HG03354 (cell line): ENCODE measurements around the gene FHIT.

Experiments
- ATAC-seq: cut with Tn5 transposase; IDR thresholded peaks from one replicate; pipeline ENCODE4 v1.9.1; 2021; ENCODE audit warnings: mild to moderate bottlenecking; ENCODE audit not compliant: unreplicated experiment, poor library complexity, severe bottlenecking

The FHIT gene

GRCh38 chr3:60260546-60260945 is 990.7 kb downstream of the FHIT start:
- no peak for ATAC-seq

- no peak for ATAC-seq
Measured at GRCh38 chr3:60250810-60251209, 1000.4 kb downstream of the FHIT start.

GRCh38 chr3:60250206-60250605 is 1001.0 kb downstream of the FHIT start:
- no peak for ATAC-seq

GRCh38 chr3:60246361-60246760 is 1004.9 kb downstream of the FHIT start:
- no peak for ATAC-seq

GRCh38 chr3:60243456-60243855 is 1007.8 kb downstream of the FHIT start:
- ATAC-seq: no peak

- ATAC-seq: no peak
Measured at GRCh38 chr3:60240492-60240891, 1010.8 kb downstream of the FHIT start.

- no peak for ATAC-seq
Measured at GRCh38 chr3:60238550-60238949, 1012.7 kb downstream of the FHIT start.

GRCh38 chr3:60229502-60229901 is 1021.8 kb downstream of the FHIT start:
- ATAC-seq: no peak

GRCh38 chr3:60228823-60229222 is 1022.4 kb downstream of the FHIT start:
- ATAC-seq: no peak

GRCh38 chr3:60226912-60227311 is 1024.3 kb downstream of the FHIT start:
- no peak for ATAC-seq

- ATAC-seq: no peak
Measured at GRCh38 chr3:60225848-60226247, 1025.4 kb downstream of the FHIT start.

GRCh38 chr3:60220768-60221167 is 1030.5 kb downstream of the FHIT start:
- ATAC-seq: no peak

GRCh38 chr3:60219501-60219900 is 1031.8 kb downstream of the FHIT start:
- no peak for ATAC-seq

GRCh38 chr3:60217156-60217911 is 1033.9 kb downstream of the FHIT start:
- no peak for ATAC-seq

- ATAC-seq: no peak
Measured at GRCh38 chr3:60216462-60217075, 1034.7 kb downstream of the FHIT start.

- ATAC-seq: no peak
Measured at GRCh38 chr3:60215946-60216345, 1035.3 kb downstream of the FHIT start.

GRCh38 chr3:60207905-60208304 is 1043.3 kb downstream of the FHIT start:
- no peak for ATAC-seq

GRCh38 chr3:60206206-60206605 is 1045.0 kb downstream of the FHIT start:
- no peak for ATAC-seq

GRCh38 chr3:60202052-60202726 is 1049.1 kb downstream of the FHIT start:
- no peak for ATAC-seq

GRCh38 chr3:60199306-60199705 is 1051.9 kb downstream of the FHIT start:
- ATAC-seq: no peak

GRCh38 chr3:60198179-60198720 is 1053.0 kb downstream of the FHIT start:
- no peak for ATAC-seq
